ENCODE measurements around the gene TEX19.

GRCh38 chr17:82344175-82344907, 14.7 kb upstream of the TEX19 start:
- TF ChIP-seq CTCF (IDR thresholded peaks at IDR 0.05) (no peak), POLR2A (IDR thresholded peaks at IDR 0.05) (no peak)

Data from prostate gland (tissue), 2 donors.